GM23338 (cell line): ENCODE data around the gene RYR2. TPM values are rescaled to one million over a fixed set of nuclear protein-coding genes. Genes with fewer than 3 reads are reported as not detected.

ENCODE experiments used
- ATAC-seq: fragments of 200-7000 bp; cut with Tn5 transposase; 3 replicates; pipeline ENCODE4 v1.9.1; 2020
- DNase-seq: peaks from one replicate; pipeline ENCODE4 v3.0.0-alpha.2; 2015; ENCODE audit warnings: low spot score
- H2AFZ ChIP-seq: fragments of 200-600 bp; sonication (generic); 2 replicates; pipeline ENCODE4 v1.8.0; 2016; ENCODE audit warnings: antibody characterized with exemption, mild to moderate bottlenecking, moderate library complexity
- H3F3A ChIP-seq: fragments of 200-600 bp; sonication (generic); replicated peaks from 2 replicates; pipeline ENCODE4 v1.8.0; 2017; ENCODE audit warnings: antibody characterized with exemption, mixed run types, low read depth
- H3K27ac ChIP-seq: fragments of 200-600 bp; sonication (generic); 2 replicates; pipeline ENCODE4 v1.6.1; 2016; ENCODE audit warnings: low read depth
- H3K27me3 ChIP-seq: fragments of 200-600 bp; sonication (generic); 2 replicates; pipeline ENCODE4 v1.8.0; 2016; ENCODE audit warnings: mild to moderate bottlenecking, mixed run types, moderate library complexity; ENCODE audit not compliant: insufficient read depth
- H3K36me3 ChIP-seq: fragments of 200-600 bp; sonication (generic); 2 replicates; pipeline ENCODE4 v1.8.0; 2016; ENCODE audit warnings: mild to moderate bottlenecking; ENCODE audit not compliant: insufficient read depth
- H3K4me1 ChIP-seq: fragments of 200-600 bp; sonication (generic); 2 replicates; pipeline ENCODE4 v1.8.0; 2016; ENCODE audit warnings: mild to moderate bottlenecking, moderate library complexity; ENCODE audit not compliant: insufficient read depth
- H3K4me2 ChIP-seq: fragments of 200-600 bp; sonication (generic); 2 replicates; pipeline ENCODE4 v1.7.1; 2017; ENCODE audit warnings: mixed run types
- H3K4me3 ChIP-seq: fragments of 200-600 bp; sonication (generic); 2 replicates; pipeline ENCODE4 v1.6.1; 2016; ENCODE audit warnings: mixed run types
- H3K79me2 ChIP-seq: fragments of 200-600 bp; sonication (generic); replicated peaks from 2 replicates; pipeline ENCODE4 v1.8.0; 2017; ENCODE audit warnings: mild to moderate bottlenecking; ENCODE audit not compliant: insufficient read depth
- H3K9me2 ChIP-seq: fragments of 200-600 bp; sonication (generic); 2 replicates; pipeline ENCODE4 v1.8.0; 2017; ENCODE audit not compliant: insufficient read depth
- H4K20me1 ChIP-seq: fragments of 200-600 bp; sonication (generic); replicated peaks from 2 replicates; pipeline ENCODE4 v1.8.0; 2017; ENCODE audit warnings: mild to moderate bottlenecking; ENCODE audit not compliant: insufficient read depth
- H3K27ac Mint-ChIP-seq: 2 replicates; pipeline ENCODE4 v1.8.0; 2020; ENCODE audit warnings: inconsistent platforms, mild to moderate bottlenecking, moderate library complexity, mixed read lengths
- H3K27me3 Mint-ChIP-seq: 3 replicates; pipeline ENCODE4 v1.8.0; 2022; ENCODE audit warnings: low read depth, mild to moderate bottlenecking, moderate library complexity, mixed read lengths, inconsistent platforms; ENCODE audit not compliant: insufficient read depth, poor library complexity
- H3K36me3 Mint-ChIP-seq: 3 replicates; pipeline ENCODE4 v1.8.0; 2021; ENCODE audit warnings: low read depth, mild to moderate bottlenecking, inconsistent platforms, moderate library complexity, mixed read lengths
- H3K4me1 Mint-ChIP-seq: 3 replicates; pipeline ENCODE4 v1.8.0; 2020; ENCODE audit warnings: mild to moderate bottlenecking, inconsistent platforms, mixed read lengths
- H3K4me3 Mint-ChIP-seq: 3 replicates; pipeline ENCODE4 v1.8.0; 2021; ENCODE audit warnings: moderate library complexity, mild to moderate bottlenecking, inconsistent platforms, mixed read lengths
- H3K9me3 Mint-ChIP-seq: 3 replicates; pipeline ENCODE4 v1.8.0; 2020; ENCODE audit warnings: moderate library complexity, mild to moderate bottlenecking, inconsistent platforms, mixed read lengths
- CREB1 ChIP-seq: fragments of 250-450 bp; sonication (Bioruptor Pico); IDR thresholded peaks from 2 replicates; pipeline ENCODE4 v1.5.0; 2020; ENCODE audit warnings: low read depth, mild to moderate bottlenecking, moderate library complexity
- ETS1 ChIP-seq: IDR thresholded peaks from 2 replicates; pipeline ENCODE4 v1.6.1; 2016; ENCODE audit warnings: antibody characterized with exemption
- EZH2 ChIP-seq: fragments of 200-600 bp; sonication (generic); IDR thresholded peaks from one replicate; pipeline ENCODE4 v1.8.0; 2017; ENCODE audit warnings: antibody characterized with exemption, mild to moderate bottlenecking, low read depth; ENCODE audit not compliant: unreplicated experiment
- EZH2phosphoT487 ChIP-seq: fragments of 200-600 bp; sonication (generic); IDR thresholded peaks from one replicate; pipeline ENCODE4 v1.8.1; 2018; ENCODE audit warnings: antibody characterized with exemption; ENCODE audit not compliant: unreplicated experiment
- JUNB ChIP-seq: IDR thresholded peaks from one replicate; pipeline ENCODE4 v1.6.1; 2016; ENCODE audit warnings: antibody characterized with exemption; ENCODE audit not compliant: unreplicated experiment
- NANOG ChIP-seq: IDR thresholded peaks from 2 replicates; pipeline ENCODE4 v1.6.1; 2016; ENCODE audit warnings: antibody characterized with exemption, borderline replicate concordance
- POLR2AphosphoS5 ChIP-seq: IDR thresholded peaks from 2 replicates; pipeline ENCODE4 v1.6.1; 2016; ENCODE audit warnings: antibody characterized with exemption, low read depth
- STAT1 ChIP-seq: IDR thresholded peaks from one replicate; pipeline ENCODE4 v1.6.1; 2016; ENCODE audit warnings: antibody characterized with exemption; ENCODE audit not compliant: unreplicated experiment
- ZNF114 ChIP-seq: fragments of 250-450 bp; sonication (Bioruptor Pico); IDR thresholded peaks from 2 replicates; pipeline ENCODE4 v1.5.0; 2020; ENCODE audit warnings: mild to moderate bottlenecking, moderate library complexity
- ZNF331 ChIP-seq: fragments of 250-450 bp; sonication (Bioruptor Pico); IDR thresholded peaks from 2 replicates; pipeline ENCODE4 v1.5.0; 2020; ENCODE audit warnings: low read depth, mild to moderate bottlenecking, moderate library complexity
- ZNF462 ChIP-seq: fragments of 250-450 bp; sonication (Bioruptor Pico); IDR thresholded peaks from 2 replicates; pipeline ENCODE4 v1.5.0; 2020; ENCODE audit warnings: mild to moderate bottlenecking, moderate library complexity
- polyA plus RNA-seq: library from polyadenylated mRNA; unstranded; fragments of >200 nt; fragmentation: Nextera tagmentation; extraction: Ambion mirVana; gene quantifications from 2 replicates; pipeline ENCODE4 v1.2.1, GENCODE V29; 2016
- total RNA-seq: library from RNA; depleted of rRNA; stranded (reverse); fragments of >200 nt; shearing (Covaris generic); gene quantifications from 2 replicates; pipeline ENCODE4 v1.2.3, GENCODE V29; 2014
- TF ChIP-seq, protein P1 (sequence below): IDR thresholded peaks from one replicate; pipeline ENCODE4 v1.6.1; 2018; ENCODE audit warnings: antibody characterized with exemption; ENCODE audit not compliant: unreplicated experiment
- TF ChIP-seq, protein P2 (sequence below), 2 experiments: fragments of 200-600 bp in 1 of 2; sonication (generic) in 1 of 2; conservative IDR thresholded peaks; 2 replicates each; pipeline versions ENCODE4 v1.5.1 to v1.6.1; 2016 to 2017; ENCODE audit warnings: antibody characterized with exemption in 2 of 2, low read depth in 2 of 2, mild to moderate bottlenecking in 2 of 2, moderate library complexity in 1 of 2

Gene RYR2
- total and polyA plus RNA-seq, 2 experiments from 2014 or later: 8.9 to 10.0 TPM

- H3K4me1 ChIP-seq: no peaks in the 10 kb centered on the region
- DNase-seq (no peak), ATAC-seq (no peak)
- H3K27me3 ChIP-seq: no peaks in the 10 kb centered on the region
- no peaks in the 10 kb centered on the region for H3K9me2 ChIP-seq
- H3F3A ChIP-seq: no peaks in the 10 kb centered on the region
- no peak overlapping the region for H2AFZ ChIP-seq
- TF ChIP-seq CREB1: no peak
- TF ChIP-seq ZNF331 (CRISPR knock-in tag): no peak
- no peak for TF ChIP-seq EZH2
- TF ChIP-seq NANOG: no peak
- no peak for TF ChIP-seq JUNB
- TF ChIP-seq ETS1: no peak
- TF ChIP-seq POLR2AphosphoS5: no peak
- TF ChIP-seq ZNF462: no peak
- TF ChIP-seq ZNF114: no peak
- TF ChIP-seq, protein P1, sequence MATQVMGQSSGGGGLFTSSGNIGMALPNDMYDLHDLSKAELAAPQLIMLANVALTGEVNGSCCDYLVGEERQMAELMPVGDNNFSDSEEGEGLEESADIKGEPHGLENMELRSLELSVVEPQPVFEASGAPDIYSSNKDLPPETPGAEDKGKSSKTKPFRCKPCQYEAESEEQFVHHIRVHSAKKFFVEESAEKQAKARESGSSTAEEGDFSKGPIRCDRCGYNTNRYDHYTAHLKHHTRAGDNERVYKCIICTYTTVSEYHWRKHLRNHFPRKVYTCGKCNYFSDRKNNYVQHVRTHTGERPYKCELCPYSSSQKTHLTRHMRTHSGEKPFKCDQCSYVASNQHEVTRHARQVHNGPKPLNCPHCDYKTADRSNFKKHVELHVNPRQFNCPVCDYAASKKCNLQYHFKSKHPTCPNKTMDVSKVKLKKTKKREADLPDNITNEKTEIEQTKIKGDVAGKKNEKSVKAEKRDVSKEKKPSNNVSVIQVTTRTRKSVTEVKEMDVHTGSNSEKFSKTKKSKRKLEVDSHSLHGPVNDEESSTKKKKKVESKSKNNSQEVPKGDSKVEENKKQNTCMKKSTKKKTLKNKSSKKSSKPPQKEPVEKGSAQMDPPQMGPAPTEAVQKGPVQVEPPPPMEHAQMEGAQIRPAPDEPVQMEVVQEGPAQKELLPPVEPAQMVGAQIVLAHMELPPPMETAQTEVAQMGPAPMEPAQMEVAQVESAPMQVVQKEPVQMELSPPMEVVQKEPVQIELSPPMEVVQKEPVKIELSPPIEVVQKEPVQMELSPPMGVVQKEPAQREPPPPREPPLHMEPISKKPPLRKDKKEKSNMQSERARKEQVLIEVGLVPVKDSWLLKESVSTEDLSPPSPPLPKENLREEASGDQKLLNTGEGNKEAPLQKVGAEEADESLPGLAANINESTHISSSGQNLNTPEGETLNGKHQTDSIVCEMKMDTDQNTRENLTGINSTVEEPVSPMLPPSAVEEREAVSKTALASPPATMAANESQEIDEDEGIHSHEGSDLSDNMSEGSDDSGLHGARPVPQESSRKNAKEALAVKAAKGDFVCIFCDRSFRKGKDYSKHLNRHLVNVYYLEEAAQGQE: no peak
- no peak for TF ChIP-seq EZH2phosphoT487
- TF ChIP-seq STAT1: no peak
- TF ChIP-seq, protein P2, sequence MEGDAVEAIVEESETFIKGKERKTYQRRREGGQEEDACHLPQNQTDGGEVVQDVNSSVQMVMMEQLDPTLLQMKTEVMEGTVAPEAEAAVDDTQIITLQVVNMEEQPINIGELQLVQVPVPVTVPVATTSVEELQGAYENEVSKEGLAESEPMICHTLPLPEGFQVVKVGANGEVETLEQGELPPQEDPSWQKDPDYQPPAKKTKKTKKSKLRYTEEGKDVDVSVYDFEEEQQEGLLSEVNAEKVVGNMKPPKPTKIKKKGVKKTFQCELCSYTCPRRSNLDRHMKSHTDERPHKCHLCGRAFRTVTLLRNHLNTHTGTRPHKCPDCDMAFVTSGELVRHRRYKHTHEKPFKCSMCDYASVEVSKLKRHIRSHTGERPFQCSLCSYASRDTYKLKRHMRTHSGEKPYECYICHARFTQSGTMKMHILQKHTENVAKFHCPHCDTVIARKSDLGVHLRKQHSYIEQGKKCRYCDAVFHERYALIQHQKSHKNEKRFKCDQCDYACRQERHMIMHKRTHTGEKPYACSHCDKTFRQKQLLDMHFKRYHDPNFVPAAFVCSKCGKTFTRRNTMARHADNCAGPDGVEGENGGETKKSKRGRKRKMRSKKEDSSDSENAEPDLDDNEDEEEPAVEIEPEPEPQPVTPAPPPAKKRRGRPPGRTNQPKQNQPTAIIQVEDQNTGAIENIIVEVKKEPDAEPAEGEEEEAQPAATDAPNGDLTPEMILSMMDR (conservative IDR thresholded peaks at IDR 0.05; ENCODE audit: low read depth in 2 of 2): no peak
- no peaks in the 10 kb centered on the region for H3K79me2 ChIP-seq
- no peak overlapping the region for H3K4me2 ChIP-seq
- Mint-ChIP-seq H3K4me1 (no peaks in the 10 kb centered on the region), H3K9me3 (no peaks in the 10 kb centered on the region), H3K27ac (no peak overlapping the region), H3K36me3 (no peaks in the 10 kb centered on the region; the same call in 2 of the 3 replicates), H3K4me3 (no peak overlapping the region), H3K27me3 (no peaks in the 10 kb centered on the region)
- peaks cover 4% of the 10 kb centered on the region; the same call in 1 of the 2 replicates for H3K36me3 ChIP-seq
- no peaks in the 10 kb centered on the region for H4K20me1 ChIP-seq
- no peak overlapping the region for H3K4me3 ChIP-seq
- no peak overlapping the region for H3K27ac ChIP-seq
These were observed 592.9 kb downstream of the RYR2 start for GRCh38 chr1:237634922-237635321.
